ENCODE data around the gene KLHL13. TPM values are rescaled to one million over a fixed set of nuclear protein-coding genes. Genes with fewer than 3 reads are reported as not detected.

KLHL13 gene
- total and polyA plus RNA-seq, 10 of the 15 experiments (the other 5 are each of a cell fraction or from before 2014, with no cell fraction given): 8.2 to 34.1 (median 13.8) TPM

- DNase-seq (ENCODE audit: low read depth, low spot score) (no peak), ATAC-seq (no peak), FAIRE-seq (no peak)
- intact Hi-C loops (cut with micrococcal nuclease; ENCODE audit: unreplicated experiment) (no loop called here), in situ Hi-C loops (cut with MboI) (no loop called here)
- Histone ChIP-seq H3K4me3 (no peak overlapping the region), H3K9me3 (replicated peaks; ENCODE audit: control insufficient read depth, insufficient read depth, low read length) (no peaks in the 10 kb centered on the region), H4K20me1 (ENCODE audit: control insufficient read depth, insufficient read depth) (no peaks in the 10 kb centered on the region), H3K36me3 (ENCODE audit: control insufficient read depth in 2 of 2, insufficient read depth in 2 of 2, low read length in 1 of 2) (no peaks in the 10 kb centered on the region), H3K4me1 (ENCODE audit: control insufficient read depth, insufficient read depth, low read length) (no peaks in the 10 kb centered on the region), H3K27me3 (replicated peaks in 1 of 2; ENCODE audit: control insufficient read depth in 2 of 2, insufficient read depth in 2 of 2, low read length in 1 of 2) (no peaks in the 10 kb centered on the region), H3K79me2 (ENCODE audit: control insufficient read depth, insufficient read depth, low read length) (no peaks in the 10 kb centered on the region), H3K9ac (ENCODE audit: control insufficient read depth, insufficient read depth, low read length) (no peak overlapping the region), H3K4me2 (ENCODE audit: control insufficient read depth, insufficient read depth) (no peak overlapping the region), H2AFZ (ENCODE audit: control insufficient read depth, low read depth, low read length) (no peak overlapping the region), H3K27ac (ENCODE audit: control insufficient read depth, insufficient read depth) (no peak overlapping the region)
- 37% methylated on average over 3 of the region's 3 CpGs for WGBS (ENCODE audit: insufficient coverage, insufficient replicate concordance, low lambda C conversion rate, missing lambda C conversion rate)
- SMC1A ChIA-PET (ENCODE audit: uncharacterized antibody, unreplicated experiment): no interaction called here
- no TSS peak for BruUV-seq (replicated peaks)
- RAD21 ChIA-PET (ENCODE audit: unreplicated experiment): no interaction called here
- TF ChIP-seq ZNF24 (IDR thresholded peaks at IDR 0.05) (no peak), POLR2AphosphoS5 (IDR thresholded peaks at IDR 0.05; ENCODE audit: low read length) (no peak), USF1 (IDR thresholded peaks at IDR 0.05; ENCODE audit: borderline replicate concordance, extremely low read length, insufficient read depth, low read depth, low read length) (no peak)
- POLR2A ChIA-PET: no interaction called here
- CTCF ChIA-PET: no interaction called here
Measured at GRCh38 chrX:118131336-118131735, 14.7 kb upstream of the KLHL13 start.

- H3K4me2 ChIP-seq (ENCODE audit: control insufficient read depth, insufficient read depth): no peak overlapping the region
- in situ Hi-C loops (cut with MboI): no loop called here
- H3K9me3 ChIP-seq (replicated peaks; ENCODE audit: control insufficient read depth, insufficient read depth, low read length): no peaks in the 10 kb centered on the region
- FAIRE-seq (no peak), DNase-seq (ENCODE audit: low read depth, low spot score) (no peak), ATAC-seq (no peak)
- SMC1A ChIA-PET (ENCODE audit: uncharacterized antibody, unreplicated experiment): no interaction called here
- H3K27me3 ChIP-seq (replicated peaks in 1 of 2; ENCODE audit: control insufficient read depth in 2 of 2, insufficient read depth in 2 of 2, low read length in 1 of 2): no peaks in the 10 kb centered on the region
- intact Hi-C loops (cut with micrococcal nuclease; ENCODE audit: unreplicated experiment): no loop called here
- no peaks in the 10 kb centered on the region for H3K79me2 ChIP-seq (ENCODE audit: control insufficient read depth, insufficient read depth, low read length)
- no TSS peak for BruUV-seq (replicated peaks)
- no peak overlapping the region for H2AFZ ChIP-seq (ENCODE audit: control insufficient read depth, low read depth, low read length)
- no peaks in the 10 kb centered on the region for H3K4me1 ChIP-seq (ENCODE audit: control insufficient read depth, insufficient read depth, low read length)
- no peaks in the 10 kb centered on the region for H4K20me1 ChIP-seq (ENCODE audit: control insufficient read depth, insufficient read depth)
- no peak overlapping the region for H3K27ac ChIP-seq (ENCODE audit: control insufficient read depth, insufficient read depth)
- no peak for TF ChIP-seq NR2C2 (IDR thresholded peaks at IDR 0.05; ENCODE audit: borderline replicate concordance, control insufficient read depth, insufficient read length, low read depth)
- no peak for TF ChIP-seq RB1 (IDR thresholded peaks at IDR 0.05; ENCODE audit: borderline replicate concordance)
- CTCF ChIA-PET: interaction anchor here (1.2 kb wide), 1 partner anchor 19 kb away, joined by 4 read pairs; no protein-coding TSS in a partner anchor
- H3K4me3 ChIP-seq: no peak overlapping the region
- H3K9ac ChIP-seq (ENCODE audit: control insufficient read depth, insufficient read depth, low read length): no peak overlapping the region
- POLR2A ChIA-PET: no interaction called here
- RAD21 ChIA-PET (ENCODE audit: unreplicated experiment): no interaction called here
- no peaks in the 10 kb centered on the region for H3K36me3 ChIP-seq (ENCODE audit: control insufficient read depth in 2 of 2, insufficient read depth in 2 of 2, low read length in 1 of 2)
Measured at GRCh38 chrX:118129681-118130080, 13.1 kb upstream of the KLHL13 start.

Data from GM12878 (cell line).